ENCODE data around the gene PCNT.

PCNT gene

DNA sequence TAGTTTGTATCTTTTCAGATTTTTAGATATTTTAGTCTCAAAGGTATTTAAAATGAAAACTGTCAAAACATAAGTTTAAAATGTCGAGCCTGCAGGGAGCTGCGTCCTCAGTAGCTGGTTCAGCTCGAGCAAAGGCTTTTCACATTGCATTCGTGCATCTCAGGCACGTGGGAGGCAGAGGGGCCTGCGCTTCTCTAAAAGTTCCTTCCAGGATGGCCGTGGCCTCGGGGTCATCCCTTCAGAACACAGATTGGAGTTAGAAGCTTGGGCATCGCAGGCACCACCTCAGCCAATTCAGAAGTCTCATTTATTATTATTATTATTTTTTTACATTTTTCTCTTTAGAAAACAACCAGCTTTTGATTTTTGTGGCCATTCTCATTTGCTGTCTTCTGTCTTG, 67.8 kb downstream of the PCNT start:
- Histone ChIP-seq H3K27ac (replicated peaks) (no peak overlapping the region), H3K27me3 (ENCODE audit: insufficient read depth, poor library complexity, severe bottlenecking) (no peaks in the 10 kb centered on the region), H3K4me3 (replicated peaks; ENCODE audit: insufficient read depth, low read length) (no peak overlapping the region)
- DNase-seq (ENCODE audit: low read depth in 1 of 2, low spot score in 1 of 2) = no peak
- TF ChIP-seq, protein P1, sequence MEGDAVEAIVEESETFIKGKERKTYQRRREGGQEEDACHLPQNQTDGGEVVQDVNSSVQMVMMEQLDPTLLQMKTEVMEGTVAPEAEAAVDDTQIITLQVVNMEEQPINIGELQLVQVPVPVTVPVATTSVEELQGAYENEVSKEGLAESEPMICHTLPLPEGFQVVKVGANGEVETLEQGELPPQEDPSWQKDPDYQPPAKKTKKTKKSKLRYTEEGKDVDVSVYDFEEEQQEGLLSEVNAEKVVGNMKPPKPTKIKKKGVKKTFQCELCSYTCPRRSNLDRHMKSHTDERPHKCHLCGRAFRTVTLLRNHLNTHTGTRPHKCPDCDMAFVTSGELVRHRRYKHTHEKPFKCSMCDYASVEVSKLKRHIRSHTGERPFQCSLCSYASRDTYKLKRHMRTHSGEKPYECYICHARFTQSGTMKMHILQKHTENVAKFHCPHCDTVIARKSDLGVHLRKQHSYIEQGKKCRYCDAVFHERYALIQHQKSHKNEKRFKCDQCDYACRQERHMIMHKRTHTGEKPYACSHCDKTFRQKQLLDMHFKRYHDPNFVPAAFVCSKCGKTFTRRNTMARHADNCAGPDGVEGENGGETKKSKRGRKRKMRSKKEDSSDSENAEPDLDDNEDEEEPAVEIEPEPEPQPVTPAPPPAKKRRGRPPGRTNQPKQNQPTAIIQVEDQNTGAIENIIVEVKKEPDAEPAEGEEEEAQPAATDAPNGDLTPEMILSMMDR (IDR thresholded peaks at IDR 0.05; ENCODE audit: insufficient read depth, low read length) = no peak
- no peak for TF ChIP-seq POLR2AphosphoS5 (IDR thresholded peaks at IDR 0.05; ENCODE audit: low read depth)
- TF ChIP-seq, protein P2, sequence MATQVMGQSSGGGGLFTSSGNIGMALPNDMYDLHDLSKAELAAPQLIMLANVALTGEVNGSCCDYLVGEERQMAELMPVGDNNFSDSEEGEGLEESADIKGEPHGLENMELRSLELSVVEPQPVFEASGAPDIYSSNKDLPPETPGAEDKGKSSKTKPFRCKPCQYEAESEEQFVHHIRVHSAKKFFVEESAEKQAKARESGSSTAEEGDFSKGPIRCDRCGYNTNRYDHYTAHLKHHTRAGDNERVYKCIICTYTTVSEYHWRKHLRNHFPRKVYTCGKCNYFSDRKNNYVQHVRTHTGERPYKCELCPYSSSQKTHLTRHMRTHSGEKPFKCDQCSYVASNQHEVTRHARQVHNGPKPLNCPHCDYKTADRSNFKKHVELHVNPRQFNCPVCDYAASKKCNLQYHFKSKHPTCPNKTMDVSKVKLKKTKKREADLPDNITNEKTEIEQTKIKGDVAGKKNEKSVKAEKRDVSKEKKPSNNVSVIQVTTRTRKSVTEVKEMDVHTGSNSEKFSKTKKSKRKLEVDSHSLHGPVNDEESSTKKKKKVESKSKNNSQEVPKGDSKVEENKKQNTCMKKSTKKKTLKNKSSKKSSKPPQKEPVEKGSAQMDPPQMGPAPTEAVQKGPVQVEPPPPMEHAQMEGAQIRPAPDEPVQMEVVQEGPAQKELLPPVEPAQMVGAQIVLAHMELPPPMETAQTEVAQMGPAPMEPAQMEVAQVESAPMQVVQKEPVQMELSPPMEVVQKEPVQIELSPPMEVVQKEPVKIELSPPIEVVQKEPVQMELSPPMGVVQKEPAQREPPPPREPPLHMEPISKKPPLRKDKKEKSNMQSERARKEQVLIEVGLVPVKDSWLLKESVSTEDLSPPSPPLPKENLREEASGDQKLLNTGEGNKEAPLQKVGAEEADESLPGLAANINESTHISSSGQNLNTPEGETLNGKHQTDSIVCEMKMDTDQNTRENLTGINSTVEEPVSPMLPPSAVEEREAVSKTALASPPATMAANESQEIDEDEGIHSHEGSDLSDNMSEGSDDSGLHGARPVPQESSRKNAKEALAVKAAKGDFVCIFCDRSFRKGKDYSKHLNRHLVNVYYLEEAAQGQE (IDR thresholded peaks at IDR 0.05; ENCODE audit: insufficient replicate concordance, low read depth) = no peak
- no peak for TF ChIP-seq GABPA (IDR thresholded peaks at IDR 0.05; ENCODE audit: low read depth)
- TF ChIP-seq SPI1 (IDR thresholded peaks at IDR 0.05; ENCODE audit: borderline replicate concordance, low read depth) = no peak

DNA sequence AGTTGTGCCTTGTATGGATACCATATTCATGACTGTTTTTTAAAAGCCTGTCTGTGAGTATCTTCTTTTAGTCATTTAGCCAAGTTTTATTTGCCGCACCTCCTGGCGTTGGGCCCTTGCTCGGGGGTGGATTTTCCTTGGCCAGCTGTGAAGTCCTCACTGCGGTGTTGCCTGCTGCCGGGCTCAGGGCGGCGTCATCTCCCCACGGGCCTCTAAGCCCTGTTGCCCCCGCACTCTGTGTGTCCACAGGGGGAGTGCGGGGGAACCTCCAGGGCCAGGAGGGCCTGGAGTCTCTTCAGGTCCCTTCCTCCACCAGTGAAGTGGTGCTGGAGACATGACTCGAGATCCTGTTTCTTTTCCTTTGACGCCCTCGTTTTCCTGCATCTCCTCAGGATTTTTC, 69.0 kb downstream of the PCNT start:
- H3K27ac ChIP-seq (replicated peaks) = no peak overlapping the region
- H3K4me3 ChIP-seq (replicated peaks; ENCODE audit: insufficient read depth, low read length) = no peak overlapping the region
- DNase-seq (ENCODE audit: low read depth in 1 of 2, low spot score in 1 of 2) = no peak
- TF ChIP-seq POLR2AphosphoS5 (IDR thresholded peaks at IDR 0.05; ENCODE audit: low read depth) = no peak
- TF ChIP-seq GABPA (IDR thresholded peaks at IDR 0.05; ENCODE audit: low read depth) = no peak
- TF ChIP-seq SPI1 (IDR thresholded peaks at IDR 0.05; ENCODE audit: borderline replicate concordance, low read depth) = no peak
- TF ChIP-seq, protein P1 (IDR thresholded peaks at IDR 0.05; ENCODE audit: insufficient read depth, low read length) = no peak
- no peaks in the 10 kb centered on the region for H3K27me3 ChIP-seq (ENCODE audit: insufficient read depth, poor library complexity, severe bottlenecking)

DNA sequence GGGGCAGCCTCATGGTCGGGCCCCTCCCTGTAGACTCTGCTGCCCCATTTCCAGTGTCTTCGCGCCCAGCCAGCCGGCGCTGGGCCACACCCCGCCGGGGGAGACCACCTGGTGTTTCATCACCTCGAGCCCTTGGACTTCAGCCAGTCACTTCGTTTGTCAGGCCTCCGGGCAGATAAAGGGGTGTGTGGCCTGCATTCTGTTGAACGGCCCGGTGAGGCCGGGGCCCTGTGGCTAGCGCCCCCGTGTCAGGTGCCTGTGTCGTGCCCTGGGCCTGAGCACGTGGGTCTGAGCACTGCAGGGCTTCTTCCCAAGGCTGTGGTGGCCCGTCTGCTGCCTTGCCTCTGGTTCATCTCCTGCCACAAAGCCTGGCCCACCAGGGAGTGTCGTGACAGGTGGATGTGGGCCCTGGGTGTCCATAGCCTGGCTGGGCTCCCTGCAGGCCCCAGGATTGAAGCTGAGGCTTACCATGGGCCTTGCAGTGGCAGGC, 69.5 kb downstream of the PCNT start:
- Histone ChIP-seq H3K27me3 (ENCODE audit: insufficient read depth, poor library complexity, severe bottlenecking) (no peaks in the 10 kb centered on the region), H3K4me3 (replicated peaks; ENCODE audit: insufficient read depth, low read length) (no peak overlapping the region), H3K27ac (replicated peaks) (no peak overlapping the region)
- TF ChIP-seq, protein P1 (IDR thresholded peaks at IDR 0.05; ENCODE audit: insufficient read depth, low read length) = no peak
- no peak for TF ChIP-seq POLR2AphosphoS5 (IDR thresholded peaks at IDR 0.05; ENCODE audit: low read depth)
- no peak for TF ChIP-seq SPI1 (IDR thresholded peaks at IDR 0.05; ENCODE audit: borderline replicate concordance, low read depth)
- no peak for TF ChIP-seq GABPA (IDR thresholded peaks at IDR 0.05; ENCODE audit: low read depth)
- TF ChIP-seq, protein P2 (IDR thresholded peaks at IDR 0.05; ENCODE audit: insufficient replicate concordance, low read depth) = no peak
- DNase-seq (ENCODE audit: low read depth in 1 of 2, low spot score in 1 of 2) = no peak
